Measurements from ENCODE around the gene AP1S1. TPM values are rescaled to one million over a fixed set of nuclear protein-coding genes. Genes with fewer than 3 reads are reported as not detected.

The AP1S1 gene
- polyA plus RNA-seq, 12 donors: 17.8 to 36.0 (median 20.6) TPM; not detected in 1

DNA sequence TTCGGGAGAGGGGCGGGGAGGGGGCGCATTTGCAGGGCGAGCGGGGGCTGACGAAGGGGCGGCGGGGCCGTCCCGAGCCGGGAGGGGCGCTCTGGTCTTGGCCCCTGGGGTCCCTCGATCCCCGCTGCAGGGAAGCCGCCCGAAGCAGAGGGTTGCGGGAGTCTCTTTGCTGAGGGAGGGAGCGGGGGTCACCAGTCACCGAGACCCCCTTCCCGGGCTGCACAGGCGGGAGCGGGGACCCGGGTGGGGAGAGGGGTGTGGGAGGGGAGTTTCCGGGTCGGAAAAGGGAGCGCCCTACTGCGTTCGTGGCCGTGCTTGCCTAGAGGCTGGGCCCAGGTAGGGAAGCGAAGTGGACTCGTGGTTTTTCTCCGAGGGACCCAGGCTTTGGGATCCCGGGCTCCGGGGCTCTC lies 422 bp downstream of the AP1S1 start:
- no peak for DNase-seq

DNA sequence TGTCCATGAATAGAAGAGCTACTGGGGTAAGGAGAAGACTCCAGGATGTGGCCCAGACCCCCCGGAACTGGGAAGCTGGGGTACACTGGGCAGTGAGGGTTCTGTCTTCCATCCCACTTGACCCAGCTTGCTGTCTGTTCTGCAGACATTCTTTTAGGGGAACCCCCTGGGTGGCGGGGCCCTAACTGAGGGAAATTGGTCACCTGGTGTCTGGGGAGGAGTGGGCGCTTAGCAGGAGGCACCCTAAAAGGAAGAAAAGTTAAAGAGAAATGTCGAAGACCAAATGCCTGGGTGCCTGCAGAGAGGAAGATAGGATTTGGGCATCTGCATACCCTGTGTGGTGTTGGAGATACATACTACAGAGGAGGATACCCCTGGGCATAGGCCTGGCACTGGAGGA lies 1.0 kb downstream of the AP1S1 start:
- DNase-seq: no peak

DNA sequence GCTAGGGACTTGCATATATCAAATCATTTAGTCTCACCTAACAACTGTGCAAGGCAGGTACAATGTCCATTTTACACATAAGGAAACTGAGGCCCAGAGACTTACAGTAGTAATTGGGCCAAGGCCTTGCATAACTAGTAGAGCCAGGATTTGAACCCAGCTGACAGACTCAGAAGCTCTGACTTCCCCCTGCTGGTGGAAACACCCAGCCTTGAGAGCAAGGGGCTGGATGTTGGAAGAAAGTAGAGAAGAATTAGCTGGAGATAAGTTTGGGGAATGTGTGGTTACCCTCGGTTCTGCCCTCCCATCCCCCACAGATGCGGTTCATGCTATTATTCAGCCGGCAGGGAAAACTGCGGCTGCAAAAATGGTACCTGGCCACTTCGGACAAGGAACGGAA lies 2.0 kb downstream of the AP1S1 start:
- no peak for DNase-seq

GRCh38 chr7:101156866-101157589 lies 2.8 kb downstream of the AP1S1 start:
- DNase-seq: no peak

DNA sequence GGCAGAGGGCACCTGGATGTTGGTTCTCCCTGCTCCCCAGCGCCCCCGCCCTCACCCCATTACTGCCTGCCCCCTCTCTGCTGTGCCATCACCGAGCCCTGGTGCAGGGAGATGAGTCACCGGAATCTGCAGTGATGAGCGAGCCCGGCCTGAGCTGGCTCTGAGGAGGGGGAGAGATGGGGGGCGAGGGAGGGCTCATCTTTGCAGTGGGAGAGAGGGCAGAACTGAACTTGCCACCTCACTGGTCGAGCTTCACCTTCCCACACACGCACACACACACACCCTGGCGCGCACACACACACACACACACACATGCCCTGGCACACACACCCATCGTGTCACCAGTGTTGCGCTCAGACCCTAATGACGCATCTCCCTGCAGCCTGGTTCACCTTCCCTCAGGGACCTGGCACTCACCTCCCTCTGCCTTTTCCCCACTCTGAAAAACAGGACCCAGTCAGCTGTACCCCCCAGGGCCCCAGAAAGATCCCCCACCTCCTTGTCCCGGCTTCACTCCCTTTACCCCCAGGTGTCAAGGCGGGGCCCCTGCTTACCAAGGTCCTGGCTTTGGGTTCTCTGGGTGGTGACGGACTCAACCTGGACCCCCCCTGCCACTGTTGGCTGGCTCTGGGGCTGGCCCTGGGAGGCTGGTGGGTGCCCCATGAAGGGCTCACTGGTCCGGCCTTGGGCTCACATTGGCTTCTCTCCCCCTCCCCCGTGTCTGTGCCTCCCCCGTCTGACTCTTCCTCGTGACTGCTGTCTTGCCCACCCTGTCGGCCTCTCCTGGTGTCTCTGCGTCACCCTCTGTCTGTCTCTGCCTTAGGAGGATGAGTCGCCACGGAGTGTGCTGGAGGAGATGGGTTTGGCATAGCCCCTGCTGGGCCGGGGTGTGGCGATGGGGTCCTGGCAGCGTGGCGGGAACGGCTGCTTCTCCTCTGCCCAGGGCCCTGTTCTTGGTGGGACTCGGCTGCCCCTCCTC lies 5.7 kb downstream of the AP1S1 start:
- DNase-seq: no peak

DNA sequence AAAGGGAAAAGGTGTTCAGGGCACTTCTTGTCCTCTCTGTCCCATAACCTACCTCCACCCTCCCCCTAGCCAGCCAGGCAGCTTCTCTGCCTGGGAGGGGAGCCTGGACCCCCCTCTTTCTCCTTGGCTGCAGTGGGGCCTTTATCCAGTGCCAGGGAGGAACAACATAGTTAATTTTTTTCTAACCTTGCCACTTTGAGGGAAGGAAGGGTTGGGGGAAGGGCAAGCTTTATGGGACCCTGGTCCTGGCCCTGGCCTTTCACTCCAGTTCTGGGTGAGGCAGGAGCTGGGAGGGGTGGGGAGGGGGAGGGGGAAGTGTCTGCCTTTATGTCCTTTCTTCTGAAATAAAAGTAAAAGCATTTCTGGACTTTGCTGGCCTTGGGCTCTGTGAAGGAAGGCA lies 6.6 kb downstream of the AP1S1 start:
- no peak for DNase-seq

DNA sequence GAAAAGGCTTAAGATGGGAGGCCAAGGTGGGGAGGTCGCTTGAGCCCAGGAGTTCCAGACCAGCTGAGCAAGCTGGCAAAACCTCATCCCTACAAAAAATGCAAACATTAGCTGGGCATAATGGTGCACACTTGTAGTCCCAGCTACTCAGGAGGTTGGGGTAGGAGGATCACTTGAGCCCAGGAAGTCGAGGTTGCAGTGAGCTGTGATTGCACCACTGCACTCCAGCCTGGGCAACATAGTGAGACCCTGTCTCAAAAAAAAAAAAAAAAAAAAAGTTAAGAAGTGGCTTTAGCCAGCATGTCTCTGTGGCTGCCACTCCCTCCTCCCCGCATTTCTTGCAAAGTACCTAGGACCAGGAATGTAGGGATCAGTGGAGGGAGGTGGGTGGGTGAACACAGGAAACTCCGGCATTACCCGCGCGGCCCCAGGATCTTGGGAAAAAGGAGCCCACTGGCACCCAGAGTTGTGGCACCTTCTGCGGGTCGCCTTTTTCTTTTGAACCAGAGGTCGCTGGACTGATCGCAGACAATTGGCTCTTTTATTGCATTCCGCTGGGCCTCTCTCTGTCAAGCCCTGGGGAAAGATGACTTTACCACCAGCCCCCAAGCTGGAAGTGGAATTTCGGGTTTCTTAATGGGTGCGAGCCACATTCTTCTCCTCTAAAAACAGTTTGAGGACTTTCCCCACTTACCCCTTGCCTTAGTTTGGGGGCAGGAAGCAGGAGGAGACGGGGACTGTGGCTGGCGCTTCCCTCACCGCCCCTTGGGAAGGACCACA lies 7.6 kb downstream of the AP1S1 start:
- DNase-seq: no peak

DNA sequence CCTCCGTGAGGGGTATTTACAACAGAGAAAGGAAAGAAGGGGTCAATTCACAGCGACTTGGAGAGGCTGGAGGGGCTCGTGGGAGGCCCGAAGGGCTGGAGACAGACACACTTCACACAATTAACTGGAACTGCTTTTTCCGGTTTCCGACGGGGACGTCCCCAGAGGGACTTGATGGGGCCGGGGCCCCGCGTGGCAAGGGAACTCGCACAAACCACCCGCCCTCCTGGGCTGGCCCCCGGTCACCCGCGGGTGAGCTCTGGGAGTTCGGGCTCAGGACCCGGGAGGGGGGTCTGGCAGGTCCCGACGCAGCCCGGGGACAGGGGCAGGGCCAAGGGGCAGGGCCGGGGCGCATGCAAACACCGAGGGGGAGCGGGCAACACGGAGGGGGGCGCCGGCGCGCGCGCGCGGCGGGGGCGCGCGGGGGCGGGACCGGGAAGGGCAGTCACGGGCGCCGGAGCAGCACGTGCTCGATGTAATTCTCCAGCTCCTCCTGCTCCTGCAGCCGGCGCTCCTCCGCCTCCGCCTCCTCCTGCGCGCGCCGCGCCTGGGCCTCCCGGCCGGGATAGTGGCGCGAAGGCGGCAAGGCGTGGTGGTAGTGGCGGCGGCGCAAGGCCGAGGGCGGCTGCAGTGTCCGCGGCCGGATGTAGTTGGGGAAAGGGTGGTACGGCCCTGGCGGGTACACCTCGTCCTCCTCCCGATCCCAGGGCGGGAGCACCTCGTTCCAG lies 8.4 kb downstream of the AP1S1 start:
- DNase-seq: no peak

DNA sequence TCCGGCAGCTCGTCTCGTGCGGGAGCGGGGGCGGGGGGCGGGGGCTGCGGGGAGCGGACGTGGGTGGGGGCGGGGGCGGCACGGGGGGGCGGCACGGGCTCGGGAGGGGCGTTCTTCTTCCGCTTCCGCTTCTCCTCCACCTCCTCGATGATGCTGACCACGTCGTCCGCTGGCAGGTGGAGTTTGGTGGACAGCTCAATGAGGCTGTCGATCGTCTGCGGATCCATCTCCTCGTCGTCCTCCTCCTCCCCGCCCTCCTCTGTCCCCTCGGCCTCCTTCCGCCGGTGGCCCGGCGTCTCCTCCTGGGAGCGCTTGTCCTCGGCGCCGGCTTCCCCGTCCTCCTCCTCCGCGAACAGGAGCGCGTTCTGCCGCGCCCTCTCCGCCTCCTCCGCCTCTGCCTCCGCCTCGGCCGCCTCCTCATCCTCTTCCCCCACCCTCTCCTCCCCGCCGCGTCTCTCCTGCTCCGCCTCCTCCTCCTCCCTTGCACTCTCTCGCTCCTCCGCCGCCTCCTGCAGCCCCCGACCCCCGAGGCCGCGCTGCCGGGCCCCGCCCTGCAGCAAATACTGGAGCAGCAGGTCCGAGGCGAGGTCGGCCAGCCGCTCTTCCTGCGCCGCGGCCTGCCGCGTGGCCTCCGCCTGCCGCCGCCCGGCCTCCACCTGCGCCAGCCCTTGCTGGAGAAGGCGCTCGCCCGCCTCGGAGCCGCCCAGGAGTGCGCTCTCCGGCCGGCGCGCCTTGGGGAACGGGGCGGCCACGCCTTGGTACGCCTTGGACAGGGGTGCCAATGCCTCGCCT lies 9.2 kb downstream of the AP1S1 start:
- no peak for DNase-seq

DNA sequence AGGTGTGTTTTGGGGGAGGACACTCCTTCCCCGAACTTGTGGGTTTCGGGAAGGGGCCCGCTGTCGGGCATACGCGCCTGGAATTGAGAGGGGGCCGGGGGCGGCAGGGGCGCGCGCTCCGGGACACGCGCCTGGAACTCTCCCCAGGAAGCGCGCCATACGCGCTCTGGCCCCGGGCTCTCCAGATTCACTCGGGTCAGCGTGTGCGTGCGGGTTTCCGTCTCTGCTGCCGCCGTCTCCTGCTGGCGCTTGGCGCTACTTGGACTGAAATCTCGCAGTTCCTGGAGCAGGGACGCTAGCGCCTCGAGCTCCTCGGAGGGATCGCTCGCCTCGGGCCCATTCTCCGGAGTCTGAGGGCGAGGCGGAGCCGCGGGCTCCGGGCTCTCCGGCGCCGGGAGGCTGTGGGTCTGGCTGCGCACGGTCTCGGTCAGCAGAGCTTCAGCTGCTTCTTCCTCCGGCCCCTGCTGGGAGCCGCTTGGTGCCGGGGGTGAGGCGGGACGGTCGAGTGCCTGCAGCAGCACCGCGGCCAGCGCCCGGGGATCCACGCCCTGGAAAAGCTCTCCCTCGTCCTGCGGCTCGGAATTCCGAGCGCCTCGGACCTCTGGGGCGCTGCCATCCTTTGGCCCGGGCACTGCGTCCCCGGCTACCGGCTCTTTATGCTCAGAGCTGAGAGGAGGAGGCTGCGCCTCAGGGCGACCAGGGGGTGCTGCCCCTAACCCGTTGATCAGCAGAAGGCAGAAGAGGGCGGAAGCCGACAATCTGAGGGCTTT lies 10.0 kb downstream of the AP1S1 start:
- no peak for DNase-seq

GRCh38 chr7:101165075-101165957 lies 11.0 kb downstream of the AP1S1 start, which contains the start of gene VGF:
TSS of gene VGF (minus strand) at chr7:101165569. CDS start at chr7:101164843, 726 bp downstream.
- peak; percentile 90 for DNase-seq

DNA sequence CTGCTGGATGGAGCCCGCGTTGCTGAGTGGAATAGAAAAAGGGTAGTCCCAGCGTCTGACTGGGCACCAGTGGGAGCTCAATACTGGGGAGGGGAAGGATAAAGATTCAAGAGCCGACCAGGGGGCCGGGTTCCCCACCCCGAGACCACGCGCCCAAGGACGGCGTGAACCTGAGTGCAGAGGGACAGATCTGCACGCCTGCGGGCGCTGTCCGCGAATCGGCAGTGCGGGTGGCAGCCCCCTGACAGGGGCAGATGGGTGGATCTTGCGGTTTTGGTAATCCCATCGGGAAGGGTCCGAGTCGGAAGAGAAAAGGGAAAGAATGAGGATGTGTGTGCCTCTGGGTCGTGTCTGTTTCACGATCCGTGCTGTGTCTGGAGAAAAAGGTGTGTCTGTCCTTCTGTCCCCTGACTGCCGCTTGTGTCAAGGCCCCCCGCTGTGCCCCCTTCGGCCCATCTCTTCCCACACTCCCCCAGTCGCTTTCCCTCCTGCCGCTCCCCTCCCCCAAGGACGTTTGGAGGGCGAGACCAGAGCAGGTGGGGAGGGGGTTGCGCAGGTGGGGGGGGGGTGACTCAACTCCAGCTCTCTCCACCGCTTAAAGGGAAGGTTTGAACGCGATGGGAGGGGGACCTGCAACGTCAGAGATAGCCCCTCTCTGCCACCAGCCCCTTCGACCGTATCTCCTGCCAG lies 11.8 kb downstream of the AP1S1 start:
- DNase-seq: no peak

GRCh38 chr7:101166648-101166908 lies 12.3 kb downstream of the AP1S1 start:
- DNase-seq: no peak

GRCh38 chr7:101166909-101167644 lies 12.8 kb downstream of the AP1S1 start:
- no peak for DNase-seq

GRCh38 chr7:101167645-101168411 lies 13.6 kb downstream of the AP1S1 start:
- no peak for DNase-seq

GRCh38 chr7:101168412-101169049 lies 14.3 kb downstream of the AP1S1 start:
- DNase-seq: no peak
